HepG2 (cell line): ENCODE data around the gene MYH9. TPM values are rescaled to one million over a fixed set of nuclear protein-coding genes. Genes with fewer than 3 reads are reported as not detected.

Experiments used
- ATAC-seq: fragments of 200-7000 bp; cut with Tn5 transposase; 3 replicates; pipeline ENCODE4 v1.9.1; 2020; ENCODE audit warnings: mild to moderate bottlenecking, moderate library complexity
- BruUV-seq: library from RNA; stranded (reverse); fragments of 400-500 nt; replicated peaks from 2 replicates; lab custom pipeline; 2021; lab: Mats Ljungman, UMichigan
- CTCF ChIA-PET: fragments of 300-600 bp; formaldehyde crosslinking; extraction: SDS; loops from one replicate; lab custom pipeline; 2021; ENCODE audit warnings: low total read pairs, inconsistent platforms, low intra/inter-chr PET ratio; lab: Yijun Ruan, JAX
- POLR2A ChIA-PET: fragments of 350-600 bp; sonication (Branson Sonifier 250); formaldehyde crosslinking; loops from one replicate; lab custom pipeline; 2020; ENCODE audit warnings: antibody characterized with exemption, inconsistent platforms; lab: Yijun Ruan, JAX
- DNase-seq: peaks from one replicate; pipeline ENCODE4 v3.0.0-alpha.2; 2015; ENCODE audit warnings: low spot score
- FAIRE-seq: peaks from 3 replicates; lab custom pipeline; 2011; peaks lifted over from hg19 to GRCh38; lab: Jason Lieb, UNC
- H2AFZ ChIP-seq: one replicate; pipeline ENCODE4 v1.6.1; 2011; ENCODE audit warnings: low read length, inconsistent platforms
- H3K27ac ChIP-seq: fragments of 300-600 bp; 3 replicates; pipeline ENCODE4 v1.8.0; 2011; ENCODE audit warnings: mixed run types, mild to moderate bottlenecking, mixed read lengths, low read length, inconsistent platforms; ENCODE audit not compliant: insufficient read depth; ENCODE audit errors: extremely low read length
- H3K27me3 ChIP-seq, 2 experiments: fragments of 200-600 bp in 1 of 2; 2 replicates in 1 of 2; 3 replicates in 1 of 2; pipeline versions ENCODE4 v1.6.0 to v1.8.0; 2011; ENCODE audit warnings: low read length in 2 of 2, mild to moderate bottlenecking in 2 of 2, moderate library complexity in 2 of 2, inconsistent platforms in 1 of 2; ENCODE audit not compliant: insufficient read depth in 2 of 2, control insufficient read depth in 1 of 2
- H3K36me3 ChIP-seq, 2 experiments: fragments of 200-600 bp in 1 of 2; replicated peaks in 1 of 2; 2 replicates in 1 of 2; 3 replicates in 1 of 2; pipeline versions ENCODE4 v1.5.1 to v1.8.0; 2011; ENCODE audit warnings: low read length in 2 of 2, inconsistent platforms in 1 of 2; ENCODE audit not compliant: insufficient read depth in 2 of 2, control insufficient read depth in 1 of 2
- H3K4me1 ChIP-seq: 2 replicates; pipeline ENCODE4 v1.5.1; 2012; ENCODE audit warnings: low read length, inconsistent platforms; ENCODE audit not compliant: insufficient read depth
- H3K4me2 ChIP-seq: 2 replicates; pipeline ENCODE4 v1.6.0; 2011; ENCODE audit warnings: low read depth, low read length, inconsistent platforms
- H3K4me3 ChIP-seq, 3 experiments: fragments of 200-600 bp in 1 of 3; sonication (generic), shearing (Covaris generic) in 1 of 3; replicated peaks in 1 of 3; 2 replicates each; pipeline ENCODE4 v1.5.1; 2011 to 2016; ENCODE audit warnings: low read length in 3 of 3, inconsistent platforms in 2 of 3, low read depth in 2 of 3, mild to moderate bottlenecking in 2 of 3, control low read depth in 1 of 3, mixed read lengths in 1 of 3; ENCODE audit not compliant: insufficient read depth in 1 of 3
- H3K79me2 ChIP-seq: one replicate; pipeline ENCODE4 v1.6.1; 2011; ENCODE audit warnings: low read length, inconsistent platforms; ENCODE audit not compliant: insufficient read depth
- H3K9ac ChIP-seq: 2 replicates; pipeline ENCODE4 v1.6.0; 2011; ENCODE audit warnings: mild to moderate bottlenecking, low read depth, low read length, inconsistent platforms; ENCODE audit not compliant: insufficient read depth
- H3K9me3 ChIP-seq: 2 replicates; pipeline ENCODE4 v1.5.1; 2012; ENCODE audit warnings: mild to moderate bottlenecking, low read length
- H4K20me1 ChIP-seq: 2 replicates; pipeline ENCODE4 v1.6.0; 2011; ENCODE audit warnings: inconsistent platforms, mild to moderate bottlenecking, low read length, moderate library complexity; ENCODE audit not compliant: insufficient read depth
- EED ChIP-seq: sonication (generic); formaldehyde crosslinking; IDR thresholded peaks from 2 replicates; pipeline ENCODE4 v1.5.0; 2020; ENCODE audit warnings: mild to moderate bottlenecking, missing genetic modification reagents
- FOXM1 ChIP-seq: sonication (generic); formaldehyde crosslinking; IDR thresholded peaks from 2 replicates; pipeline ENCODE4 v1.5.0; 2020; ENCODE audit warnings: missing genetic modification reagents
- ISX ChIP-seq: sonication (generic); formaldehyde crosslinking; conservative IDR thresholded peaks from 2 replicates; pipeline ENCODE4 v1.5.0; 2020; ENCODE audit warnings: missing genetic modification reagents
- KDM5A ChIP-seq: fragments of 200-600 bp; sonication (generic); IDR thresholded peaks from 2 replicates; pipeline ENCODE4 v1.7.0; 2018; ENCODE audit warnings: antibody characterized with exemption, mild to moderate bottlenecking, low read length, borderline replicate concordance
- RARG ChIP-seq: sonication (generic); formaldehyde crosslinking; IDR thresholded peaks from 2 replicates; pipeline ENCODE4 v1.4.0; 2020; ENCODE audit warnings: low read depth, mild to moderate bottlenecking, missing genetic modification reagents
- SOX6 ChIP-seq, 2 experiments: fragments of 450-650 bp in 1 of 2; sonication (generic) in 1 of 2; formaldehyde crosslinking in 1 of 2; IDR thresholded peaks; 2 replicates each; pipeline versions ENCODE4 v1.4.0 to v1.6.1; 2017 to 2020; ENCODE audit warnings: antibody characterized with exemption in 1 of 2, mild to moderate bottlenecking in 1 of 2, missing genetic modification reagents in 1 of 2
- ZKSCAN5 ChIP-seq: sonication (generic); formaldehyde crosslinking; IDR thresholded peaks from 2 replicates; pipeline ENCODE4 v1.5.1; 2020; ENCODE audit warnings: mild to moderate bottlenecking, missing genetic modification reagents
- ZNF337 ChIP-seq: sonication (generic); formaldehyde crosslinking; IDR thresholded peaks from 2 replicates; pipeline ENCODE4 v1.5.1; 2020; ENCODE audit warnings: missing genetic modification reagents, low read depth, mild to moderate bottlenecking, borderline replicate concordance
- ZNF44 ChIP-seq: sonication (generic); formaldehyde crosslinking; IDR thresholded peaks from 2 replicates; pipeline ENCODE4 v1.5.1; 2020; ENCODE audit warnings: mild to moderate bottlenecking, missing genetic modification reagents
- ZNF570 ChIP-seq: sonication (generic); formaldehyde crosslinking; IDR thresholded peaks from 2 replicates; pipeline ENCODE4 v1.4.0; 2020; ENCODE audit warnings: mild to moderate bottlenecking, missing genetic modification reagents, borderline replicate concordance
- ZNF883 ChIP-seq: sonication (generic); formaldehyde crosslinking; IDR thresholded peaks from 2 replicates; pipeline ENCODE4 v1.5.1; 2020; ENCODE audit warnings: mild to moderate bottlenecking, missing genetic modification reagents; ENCODE audit errors: not compliant biosample characterization
- ZSCAN29 ChIP-seq: sonication (generic); formaldehyde crosslinking; conservative IDR thresholded peaks from 2 replicates; pipeline ENCODE4 v1.4.0; 2020; ENCODE audit warnings: mild to moderate bottlenecking, missing genetic modification reagents
- WGBS: methylation state at CpG from one replicate; pipeline ENCODE4 v1.1.6; 2017; ENCODE audit warnings: low lambda C conversion rate; 5-methylcytosine and 5-hydroxymethylcytosine counted together
- in situ Hi-C: cut with HindIII; loops from 2 replicates; pipeline ENCODE4 v1.10.0; 2017; ENCODE audit warnings: low pct_unique_long_range_greater_than_20kb; ENCODE audit not compliant: extremely low pct_ligation_motif_present
- intact Hi-C: fragments of 100-400 bp; cut with micrococcal nuclease; formaldehyde crosslinking; loops from one replicate; pipeline ENCODE4 v1.10.0; 2022; ENCODE audit not compliant: unreplicated experiment
- polyA plus RNA-seq, 8 experiments: library from polyadenylated mRNA; depleted of rRNA in 3 of 8; stranded (reverse) in 7 of 8; unstranded in 1 of 8; fragments of >200 nt; fragmentation: Illumina TruSeq in 4 of 8; extraction: Trizol in 4 of 8; gene quantifications; 2 replicates each; pipeline versions ENCODE4 v1.2.1 to v1.2.3, GENCODE V29; 2011 to 2016; ENCODE audit warnings: low read depth in 4 of 8, missing spikeins in 1 of 8, mixed read lengths in 1 of 8; ENCODE audit not compliant: insufficient read depth in 1 of 8
- total RNA-seq, 5 experiments: library from RNA; depleted of rRNA; stranded (reverse); fragments of >200 nt; fragmentation: Illumina TruSeq; extraction: Trizol; gene quantifications; 2 replicates each; pipeline ENCODE4 v1.2.3, GENCODE V29; 2016; ENCODE audit warnings: low read depth in 1 of 5
- TF ChIP-seq, protein P1 (sequence below): sonication (generic); formaldehyde crosslinking; IDR thresholded peaks from 2 replicates; pipeline ENCODE4 v1.9.0; 2021; ENCODE audit warnings: missing genetic modification reagents, borderline replicate concordance
- TF ChIP-seq, protein P2 (sequence below): IDR thresholded peaks from 2 replicates; pipeline ENCODE4 v1.6.1; 2016
- TF ChIP-seq, protein P3 (sequence below): sonication (generic); formaldehyde crosslinking; IDR thresholded peaks from 2 replicates; pipeline ENCODE4 v1.4.0; 2020; ENCODE audit warnings: missing genetic modification reagents
- TF ChIP-seq, protein P4 (sequence below): sonication (generic); formaldehyde crosslinking; IDR thresholded peaks from 2 replicates; pipeline ENCODE4 v1.5.0; 2020; ENCODE audit warnings: missing genetic modification reagents
- TF ChIP-seq, protein P5 (sequence below): sonication (generic); formaldehyde crosslinking; IDR thresholded peaks from 2 replicates; pipeline ENCODE4 v1.4.0; 2020; ENCODE audit warnings: missing genetic modification reagents; ENCODE audit errors: not compliant biosample characterization

Gene MYH9
- total and polyA plus RNA-seq, 2 of the 13 experiments (the other 11 are each of a cell fraction or from before 2014, with no cell fraction given) = 50.7 to 98.5 TPM

DNA sequence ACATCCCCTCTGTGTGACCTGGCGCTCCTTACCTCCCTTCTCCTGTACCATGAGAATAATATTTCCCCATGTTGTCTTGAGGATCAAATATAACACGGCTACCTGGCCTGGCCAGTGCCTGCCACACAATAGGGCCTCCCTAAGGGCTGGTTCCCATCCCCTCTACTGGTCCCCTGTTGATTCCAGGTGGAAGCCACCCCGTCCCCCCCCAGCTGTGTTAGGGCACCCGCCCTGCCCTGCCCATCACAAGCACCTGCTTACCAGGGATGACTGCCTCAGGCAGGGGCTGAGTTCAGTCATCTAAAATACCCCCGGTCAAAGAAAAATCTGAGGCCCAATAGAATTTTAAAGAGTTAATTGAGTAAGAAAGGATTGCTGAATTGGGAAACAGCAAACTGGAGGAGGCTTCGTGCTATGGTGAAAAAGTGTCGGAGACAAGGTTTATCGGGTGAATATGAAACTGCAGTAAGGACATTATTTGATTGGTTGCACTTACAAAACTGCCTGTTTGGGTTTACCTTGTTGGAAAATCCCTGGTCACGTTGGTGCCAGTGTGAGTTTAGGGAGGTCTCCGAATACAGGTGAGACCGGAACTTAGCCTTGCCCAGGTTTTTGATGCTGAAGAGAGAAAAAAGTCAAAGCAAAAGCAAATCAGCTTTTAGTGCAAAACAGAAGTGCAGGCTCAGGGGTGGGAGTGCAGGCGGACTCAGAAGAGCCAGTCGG is 129.7 kb downstream of the MYH9 start:
- FAIRE-seq = no peak
- CTCF ChIA-PET = no interaction called here

More for the DNA sequence above, 129.7 kb downstream of the MYH9 start:
- 95% methylated on average over 13 of the region's 13 CpGs for WGBS
- intact Hi-C loops = no loop called here
- Histone ChIP-seq H3K9ac (no peak overlapping the region), H3K4me2 (no peak overlapping the region; the same call in 1 of the 2 replicates), H3K79me2 (peaks cover 29% of the 10 kb centered on the region)
- TF ChIP-seq, protein P1, sequence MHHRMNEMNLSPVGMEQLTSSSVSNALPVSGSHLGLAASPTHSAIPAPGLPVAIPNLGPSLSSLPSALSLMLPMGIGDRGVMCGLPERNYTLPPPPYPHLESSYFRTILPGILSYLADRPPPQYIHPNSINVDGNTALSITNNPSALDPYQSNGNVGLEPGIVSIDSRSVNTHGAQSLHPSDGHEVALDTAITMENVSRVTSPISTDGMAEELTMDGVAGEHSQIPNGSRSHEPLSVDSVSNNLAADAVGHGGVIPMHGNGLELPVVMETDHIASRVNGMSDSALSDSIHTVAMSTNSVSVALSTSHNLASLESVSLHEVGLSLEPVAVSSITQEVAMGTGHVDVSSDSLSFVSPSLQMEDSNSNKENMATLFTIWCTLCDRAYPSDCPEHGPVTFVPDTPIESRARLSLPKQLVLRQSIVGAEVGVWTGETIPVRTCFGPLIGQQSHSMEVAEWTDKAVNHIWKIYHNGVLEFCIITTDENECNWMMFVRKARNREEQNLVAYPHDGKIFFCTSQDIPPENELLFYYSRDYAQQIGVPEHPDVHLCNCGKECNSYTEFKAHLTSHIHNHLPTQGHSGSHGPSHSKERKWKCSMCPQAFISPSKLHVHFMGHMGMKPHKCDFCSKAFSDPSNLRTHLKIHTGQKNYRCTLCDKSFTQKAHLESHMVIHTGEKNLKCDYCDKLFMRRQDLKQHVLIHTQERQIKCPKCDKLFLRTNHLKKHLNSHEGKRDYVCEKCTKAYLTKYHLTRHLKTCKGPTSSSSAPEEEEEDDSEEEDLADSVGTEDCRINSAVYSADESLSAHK (CRISPR knock-in tag) = no peak
- TF ChIP-seq SOX6 (IDR thresholded peaks at IDR 0.05) = no peak
- TF ChIP-seq SOX6 (CRISPR knock-in tag; IDR thresholded peaks at IDR 0.05) = no peak
- TF ChIP-seq, protein P2, sequence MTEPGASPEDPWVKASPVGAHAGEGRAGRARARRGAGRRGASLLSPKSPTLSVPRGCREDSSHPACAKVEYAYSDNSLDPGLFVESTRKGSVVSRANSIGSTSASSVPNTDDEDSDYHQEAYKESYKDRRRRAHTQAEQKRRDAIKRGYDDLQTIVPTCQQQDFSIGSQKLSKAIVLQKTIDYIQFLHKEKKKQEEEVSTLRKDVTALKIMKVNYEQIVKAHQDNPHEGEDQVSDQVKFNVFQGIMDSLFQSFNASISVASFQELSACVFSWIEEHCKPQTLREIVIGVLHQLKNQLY (CRISPR knock-in tag) = no peak
- TF ChIP-seq ZNF883 (CRISPR knock-in tag) = no peak
- no peak for TF ChIP-seq ZNF570 (CRISPR knock-in tag)
- TF ChIP-seq KDM5A = no peak
- TF ChIP-seq EED = no peak
- no peak for TF ChIP-seq ZSCAN29 (CRISPR knock-in tag)
- no peak for TF ChIP-seq ZKSCAN5
- TF ChIP-seq RARG = no peak
- TF ChIP-seq, protein P3, sequence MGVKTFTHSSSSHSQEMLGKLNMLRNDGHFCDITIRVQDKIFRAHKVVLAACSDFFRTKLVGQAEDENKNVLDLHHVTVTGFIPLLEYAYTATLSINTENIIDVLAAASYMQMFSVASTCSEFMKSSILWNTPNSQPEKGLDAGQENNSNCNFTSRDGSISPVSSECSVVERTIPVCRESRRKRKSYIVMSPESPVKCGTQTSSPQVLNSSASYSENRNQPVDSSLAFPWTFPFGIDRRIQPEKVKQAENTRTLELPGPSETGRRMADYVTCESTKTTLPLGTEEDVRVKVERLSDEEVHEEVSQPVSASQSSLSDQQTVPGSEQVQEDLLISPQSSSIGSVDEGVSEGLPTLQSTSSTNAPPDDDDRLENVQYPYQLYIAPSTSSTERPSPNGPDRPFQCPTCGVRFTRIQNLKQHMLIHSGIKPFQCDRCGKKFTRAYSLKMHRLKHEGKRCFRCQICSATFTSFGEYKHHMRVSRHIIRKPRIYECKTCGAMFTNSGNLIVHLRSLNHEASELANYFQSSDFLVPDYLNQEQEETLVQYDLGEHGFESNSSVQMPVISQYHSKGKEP (CRISPR knock-in tag) = no peak
- no peak for TF ChIP-seq FOXM1 (CRISPR knock-in tag)
- TF ChIP-seq, protein P4, sequence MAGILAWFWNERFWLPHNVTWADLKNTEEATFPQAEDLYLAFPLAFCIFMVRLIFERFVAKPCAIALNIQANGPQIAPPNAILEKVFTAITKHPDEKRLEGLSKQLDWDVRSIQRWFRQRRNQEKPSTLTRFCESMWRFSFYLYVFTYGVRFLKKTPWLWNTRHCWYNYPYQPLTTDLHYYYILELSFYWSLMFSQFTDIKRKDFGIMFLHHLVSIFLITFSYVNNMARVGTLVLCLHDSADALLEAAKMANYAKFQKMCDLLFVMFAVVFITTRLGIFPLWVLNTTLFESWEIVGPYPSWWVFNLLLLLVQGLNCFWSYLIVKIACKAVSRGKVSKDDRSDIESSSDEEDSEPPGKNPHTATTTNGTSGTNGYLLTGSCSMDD (CRISPR knock-in tag) = no peak
- TF ChIP-seq ISX = no peak
- no peak for TF ChIP-seq ZNF337 (CRISPR knock-in tag)
- no peak for TF ChIP-seq ZNF44
- TF ChIP-seq, protein P5, sequence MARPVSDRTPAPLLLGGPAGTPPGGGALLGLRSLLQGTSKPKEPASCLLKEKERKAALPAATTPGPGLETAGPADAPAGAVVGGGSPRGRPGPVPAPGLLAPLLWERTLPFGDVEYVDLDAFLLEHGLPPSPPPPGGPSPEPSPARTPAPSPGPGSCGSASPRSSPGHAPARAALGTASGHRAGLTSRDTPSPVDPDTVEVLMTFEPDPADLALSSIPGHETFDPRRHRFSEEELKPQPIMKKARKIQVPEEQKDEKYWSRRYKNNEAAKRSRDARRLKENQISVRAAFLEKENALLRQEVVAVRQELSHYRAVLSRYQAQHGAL = no peak
- TF ChIP-seq, all 625 proteins: peak for 0
- no peak overlapping the region for H2AFZ ChIP-seq
- no peaks in the 10 kb centered on the region for H3K9me3 ChIP-seq
- H3K4me1 ChIP-seq = peaks cover 85% of the 10 kb centered on the region
- H3K27me3 ChIP-seq = no peaks in the 10 kb centered on the region; a peak in 1 of 5 replicates
- H3K27ac ChIP-seq = no peak overlapping the region
- in situ Hi-C loops = no loop called here
- no peak for DNase-seq
- no TSS peak for BruUV-seq
- ATAC-seq = no peak
- no peaks in the 10 kb centered on the region for H4K20me1 ChIP-seq
- peaks cover 9 to 59% of the 10 kb centered on the region in 2 experiments for H3K36me3 ChIP-seq
- no peak overlapping the region for H3K4me3 ChIP-seq
- POLR2A ChIA-PET = no interaction called here
